ENCODE results near the gene SYS1. TPM values are rescaled to one million over a fixed set of nuclear protein-coding genes. Genes with fewer than 3 reads are reported as not detected.

The SYS1 gene
- 23.4 TPM for total RNA-seq

DNA sequence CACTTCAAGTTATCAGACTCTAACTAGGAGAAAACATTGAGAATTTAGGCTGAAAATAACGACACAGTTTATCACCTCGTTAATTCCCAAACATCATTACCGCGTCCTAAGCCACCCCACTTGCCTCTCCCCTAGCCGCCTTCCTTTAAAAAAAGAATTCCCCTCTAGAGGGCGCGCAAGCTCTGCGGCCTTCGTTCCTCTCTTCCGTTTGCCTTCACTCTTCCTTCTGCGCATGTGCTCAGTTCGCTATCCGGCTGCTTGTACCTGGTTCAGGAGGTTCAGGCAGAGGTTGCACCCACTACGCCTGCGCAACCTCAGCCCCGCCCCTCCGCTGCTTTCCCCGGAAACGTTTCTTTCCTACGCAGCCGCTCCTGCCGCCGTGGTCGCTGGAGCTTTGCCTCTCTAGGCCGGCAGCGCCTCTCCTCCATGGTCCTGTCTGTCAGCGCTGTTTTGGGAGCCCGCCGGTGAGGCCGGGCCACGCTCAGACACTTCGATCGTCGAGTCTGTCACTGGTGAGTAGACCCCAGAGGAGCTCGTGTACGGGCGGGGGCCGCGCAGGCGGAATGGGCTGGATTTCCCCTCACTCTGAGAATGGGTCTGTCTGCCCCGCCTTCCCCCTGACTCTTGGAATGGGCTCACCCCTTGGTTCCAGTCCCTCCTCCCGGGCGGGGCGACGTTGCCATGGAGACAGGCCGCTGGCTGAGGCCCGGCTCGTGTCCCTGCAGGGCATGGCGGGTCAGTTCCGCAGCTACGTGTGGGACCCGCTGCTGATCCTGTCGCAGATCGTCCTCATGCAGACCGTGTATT lies at the start of gene SYS1:
SYS1 (plus strand) TSS at position 353 of the 807 bp plus-strand sequence; CDS start at position 729, 376 bp downstream.
- peak; percentile 96 for DNase-seq

DNA sequence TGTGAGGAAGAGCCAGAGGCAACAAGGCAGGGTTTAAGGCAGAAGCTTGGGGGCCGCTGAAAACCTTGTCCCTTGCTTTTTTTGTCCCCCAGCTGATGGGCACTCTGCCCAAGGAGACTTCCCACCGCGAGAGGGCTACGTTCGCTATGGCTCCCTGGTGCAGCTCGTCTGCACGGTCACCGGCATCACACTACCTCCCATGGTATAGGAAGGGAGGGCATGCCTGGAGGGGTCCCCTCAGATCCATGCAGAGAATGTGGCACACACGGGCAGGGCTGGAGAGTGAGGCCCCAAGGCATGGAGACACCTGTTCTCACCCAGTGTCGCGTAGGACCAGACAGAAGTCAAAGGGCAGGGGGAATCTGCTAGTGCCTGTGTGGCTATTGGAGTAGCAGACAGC lies 49.0 kb upstream of the SYS1 start:
- no peak for DNase-seq

DNA sequence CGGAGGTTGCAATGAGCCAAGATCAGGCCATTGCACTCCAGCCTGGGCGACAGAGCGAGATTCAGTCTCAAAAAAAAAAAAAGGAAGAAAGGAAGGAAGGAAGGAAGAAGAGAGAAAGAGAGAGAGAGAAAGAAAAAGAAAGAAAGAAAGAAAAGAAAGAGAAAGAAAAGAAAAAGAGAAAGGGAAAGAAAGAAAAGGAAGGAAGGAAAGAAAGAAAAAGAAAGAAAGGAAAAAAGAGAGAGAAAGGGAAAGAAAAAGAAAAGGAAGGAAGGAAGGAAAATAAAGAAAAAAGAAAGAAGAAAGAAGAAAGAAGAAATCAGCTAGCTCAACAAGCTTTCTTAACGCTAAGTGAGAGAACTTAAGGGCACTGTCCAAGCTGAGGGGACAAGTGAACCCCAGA lies 47.3 kb upstream of the SYS1 start:
- DNase-seq: no peak

DNA sequence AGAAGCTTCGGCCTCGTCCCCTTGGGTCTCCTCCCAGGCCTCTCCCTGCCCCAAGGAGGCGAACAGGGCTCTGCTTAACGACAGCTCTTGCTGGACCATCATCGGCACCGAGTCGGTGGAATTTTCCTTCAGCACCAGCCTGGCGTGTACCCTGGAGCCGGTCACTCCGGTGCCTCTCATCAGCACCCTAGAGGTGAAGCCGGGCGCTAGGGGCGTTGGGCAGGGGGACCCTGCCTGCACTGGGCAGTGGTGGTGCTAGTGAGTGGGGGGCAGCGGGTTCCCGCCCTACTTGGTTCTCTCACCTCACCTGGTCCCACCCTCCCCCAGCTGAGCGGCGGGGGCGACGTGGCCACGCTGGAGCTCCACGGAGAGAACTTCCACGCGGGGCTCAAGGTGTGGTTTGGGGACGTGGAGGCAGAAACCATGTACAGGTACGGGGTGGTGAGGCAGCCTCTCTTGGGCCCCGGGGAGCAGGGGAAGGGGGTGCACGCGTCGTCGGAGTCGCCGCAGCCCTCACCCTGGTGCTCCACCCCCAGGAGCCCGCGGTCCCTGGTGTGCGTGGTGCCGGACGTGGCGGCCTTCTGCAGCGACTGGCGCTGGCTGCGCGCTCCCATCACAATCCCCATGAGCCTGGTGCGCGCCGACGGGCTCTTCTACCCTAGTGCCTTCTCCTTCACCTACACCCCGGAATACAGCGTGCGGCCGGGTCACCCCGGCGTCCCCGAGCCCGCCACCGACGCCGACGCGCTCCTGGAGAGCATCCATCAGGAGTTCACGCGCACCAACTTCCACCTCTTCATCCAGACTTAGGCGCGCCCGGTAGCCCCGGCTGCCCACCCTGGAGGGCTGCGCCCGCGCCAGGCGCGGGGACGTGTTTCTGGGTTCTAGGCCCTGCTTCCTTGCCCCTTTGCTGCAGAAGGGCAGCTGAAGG lies 46.5 kb upstream of the SYS1 start:
- no peak for DNase-seq

DNA sequence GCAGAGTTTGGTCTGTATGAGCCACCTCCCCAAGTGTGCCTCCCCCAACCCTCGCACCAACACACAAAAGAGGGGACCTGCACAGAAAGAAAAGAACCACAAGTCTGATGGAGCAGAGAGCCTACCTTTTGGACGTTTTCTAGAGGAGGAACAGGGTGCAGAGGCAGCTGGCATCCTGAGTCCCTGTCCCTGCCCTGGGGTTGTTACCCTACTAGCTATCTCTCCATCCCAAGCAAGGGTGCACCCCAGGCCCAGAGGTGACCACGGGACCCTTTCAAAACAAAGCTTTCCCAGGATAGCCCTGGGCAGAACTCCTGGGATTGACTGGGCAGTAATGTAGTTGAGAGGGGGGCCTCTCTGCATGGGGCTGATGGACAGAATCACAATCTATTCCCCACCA lies 45.1 kb upstream of the SYS1 start:
- no peak for DNase-seq

DNA sequence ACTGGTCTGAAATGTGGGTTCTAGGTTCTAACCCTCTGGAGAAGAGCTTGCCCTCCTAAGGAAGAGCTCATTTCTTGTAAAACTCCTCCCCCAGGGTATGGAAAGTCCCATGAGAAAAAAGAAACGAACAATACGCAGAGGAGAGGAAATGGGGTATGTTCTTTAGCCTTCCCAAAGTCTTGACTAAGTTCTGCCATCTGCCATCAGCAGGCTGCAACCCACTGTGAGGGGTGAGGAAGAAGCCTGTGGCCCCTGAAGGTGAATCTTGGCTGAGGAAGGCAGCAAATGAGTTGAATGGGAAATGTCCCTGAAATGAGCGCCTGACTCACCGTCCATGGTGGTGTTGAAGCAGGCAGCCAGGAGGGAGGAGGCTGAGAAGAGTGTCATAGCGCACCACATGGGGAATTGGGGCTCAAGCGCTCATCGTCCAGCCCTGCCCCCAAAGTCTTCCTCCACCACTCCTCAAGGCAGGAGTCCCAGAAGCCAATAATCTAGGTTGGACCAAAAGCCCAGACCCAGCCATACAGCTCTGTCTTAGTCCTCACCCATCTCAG lies 44.5 kb upstream of the SYS1 start:
- DNase-seq: no peak

DNA sequence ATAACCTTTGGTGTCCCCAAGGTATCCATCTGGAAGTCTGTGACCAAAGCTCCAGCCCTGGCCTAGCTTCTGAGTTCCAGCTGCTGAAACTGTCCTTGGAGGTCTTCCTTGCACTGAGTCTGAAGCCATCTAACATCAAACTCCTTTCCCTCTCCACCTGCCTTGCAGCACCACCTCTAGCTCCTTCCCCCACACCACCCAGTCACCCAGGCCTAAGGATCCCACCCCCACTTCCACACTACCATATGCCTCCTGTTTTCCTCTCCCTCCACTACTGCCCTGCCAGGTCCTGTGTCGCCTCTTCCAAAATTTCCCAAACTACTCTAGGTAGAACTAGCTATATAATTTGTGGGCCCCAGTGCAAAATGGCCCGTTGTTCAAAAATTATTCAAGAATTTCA lies 44.0 kb upstream of the SYS1 start:
- no peak for DNase-seq

DNA sequence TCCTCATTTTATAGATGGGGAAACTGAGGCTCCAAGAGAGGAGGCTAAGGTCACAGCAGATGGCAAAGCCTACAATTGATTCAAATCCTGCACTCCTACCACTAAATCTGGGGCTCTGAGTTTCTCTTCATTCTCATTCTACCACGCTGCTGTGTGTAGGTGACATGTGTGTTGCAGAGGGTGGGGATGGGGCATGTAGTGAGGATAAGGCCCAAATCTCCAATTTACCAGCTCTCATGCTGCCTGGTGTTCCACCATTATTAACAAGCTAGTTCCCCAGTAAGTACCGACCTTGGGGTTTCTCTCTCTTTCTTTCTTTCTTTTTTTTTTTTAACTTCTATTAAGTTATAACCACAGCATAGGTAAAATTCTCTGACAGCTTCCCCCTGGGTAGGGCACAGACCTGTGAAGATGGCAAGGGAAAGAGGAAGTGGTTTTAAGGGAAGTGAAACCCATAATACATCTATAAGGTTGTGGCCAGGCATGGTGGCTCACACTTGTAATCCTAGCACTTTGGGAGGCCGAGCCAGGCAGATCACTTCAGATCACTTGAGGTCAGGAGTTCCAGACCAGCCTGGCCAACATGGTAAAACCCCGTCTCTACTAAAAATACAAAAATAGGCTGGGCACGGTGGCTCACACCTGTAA lies 41.9 kb upstream of the SYS1 start:
- no peak for DNase-seq

DNA sequence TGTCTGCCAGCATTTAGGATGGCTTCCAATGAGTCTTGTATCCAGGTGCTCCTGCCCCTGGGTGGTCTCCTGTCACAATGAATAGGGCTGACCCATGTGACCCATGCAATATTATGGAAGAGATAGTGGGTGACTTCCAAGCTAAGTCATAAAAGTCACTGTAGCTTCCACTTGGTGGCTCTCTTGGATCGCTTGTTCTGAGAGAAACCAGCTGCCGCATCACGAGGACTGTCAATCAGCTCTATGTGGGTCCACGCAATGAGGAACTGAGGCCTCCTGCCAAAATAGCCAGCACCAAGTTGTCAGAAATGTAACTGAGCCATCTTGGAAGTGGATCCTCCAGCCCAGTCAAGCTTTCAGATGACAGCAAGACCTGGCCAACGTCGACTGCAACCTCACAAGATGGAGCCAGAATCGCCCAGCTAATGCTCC lies 40.0 kb upstream of the SYS1 start:
- no peak for DNase-seq

DNA sequence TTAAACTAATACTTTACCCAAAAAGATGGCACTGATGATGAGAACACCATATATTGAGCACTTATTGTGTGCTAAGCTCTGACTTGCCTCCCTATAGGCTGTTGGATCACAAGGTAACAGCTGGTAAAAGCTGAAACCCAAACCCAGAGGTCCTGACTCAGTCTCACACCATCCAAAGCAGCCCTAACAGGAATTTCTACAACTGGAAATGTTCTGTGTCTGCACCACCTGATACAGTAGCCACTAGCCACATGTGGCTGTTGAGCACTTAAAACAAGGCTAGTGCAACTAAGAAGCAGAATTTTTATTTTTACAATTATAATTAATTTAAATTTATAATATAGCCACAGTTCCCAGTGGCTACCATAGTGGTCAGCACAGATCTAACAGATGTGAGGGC lies 39.2 kb upstream of the SYS1 start:
- no peak for DNase-seq

DNA sequence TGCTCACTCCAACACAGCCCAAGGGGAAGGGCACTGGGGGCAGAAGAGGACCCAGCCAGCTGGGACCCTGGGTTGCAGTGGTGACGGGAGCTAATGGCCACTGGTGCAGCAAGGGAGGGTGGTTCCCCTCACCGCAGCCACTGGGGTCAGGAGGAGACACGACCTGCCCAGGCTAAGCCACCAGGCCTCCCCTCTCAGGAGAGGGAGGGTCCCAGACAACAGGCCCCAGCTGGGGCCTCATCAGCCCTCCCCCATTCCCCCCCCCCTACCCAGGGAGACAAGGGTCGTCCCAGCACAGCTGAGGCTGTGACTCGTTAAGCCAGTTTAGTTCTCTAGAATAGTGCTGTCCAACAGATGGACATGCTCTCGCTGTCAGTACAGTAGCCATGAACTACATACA lies 37.6 kb upstream of the SYS1 start:
- DNase-seq: no peak

DNA sequence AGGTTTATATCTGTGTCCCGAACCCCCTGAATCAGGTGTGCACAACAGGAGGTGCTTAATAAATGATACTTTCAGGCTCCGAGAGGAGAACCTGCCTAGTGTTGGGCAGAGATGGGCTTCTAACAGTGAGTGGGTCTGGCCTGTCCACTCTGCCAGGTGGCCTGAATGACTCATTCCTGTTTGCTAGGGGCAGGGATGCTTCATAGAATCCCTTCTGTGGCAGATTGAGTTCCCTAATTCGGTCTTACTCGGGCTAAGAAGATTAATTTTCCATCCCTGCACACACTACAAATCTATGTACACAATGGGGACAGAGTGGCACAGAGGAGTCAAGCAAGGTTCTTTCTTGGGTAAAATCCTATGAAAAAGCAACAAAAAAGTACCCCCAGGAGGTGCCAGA lies 34.5 kb upstream of the SYS1 start:
- no peak for DNase-seq

DNA sequence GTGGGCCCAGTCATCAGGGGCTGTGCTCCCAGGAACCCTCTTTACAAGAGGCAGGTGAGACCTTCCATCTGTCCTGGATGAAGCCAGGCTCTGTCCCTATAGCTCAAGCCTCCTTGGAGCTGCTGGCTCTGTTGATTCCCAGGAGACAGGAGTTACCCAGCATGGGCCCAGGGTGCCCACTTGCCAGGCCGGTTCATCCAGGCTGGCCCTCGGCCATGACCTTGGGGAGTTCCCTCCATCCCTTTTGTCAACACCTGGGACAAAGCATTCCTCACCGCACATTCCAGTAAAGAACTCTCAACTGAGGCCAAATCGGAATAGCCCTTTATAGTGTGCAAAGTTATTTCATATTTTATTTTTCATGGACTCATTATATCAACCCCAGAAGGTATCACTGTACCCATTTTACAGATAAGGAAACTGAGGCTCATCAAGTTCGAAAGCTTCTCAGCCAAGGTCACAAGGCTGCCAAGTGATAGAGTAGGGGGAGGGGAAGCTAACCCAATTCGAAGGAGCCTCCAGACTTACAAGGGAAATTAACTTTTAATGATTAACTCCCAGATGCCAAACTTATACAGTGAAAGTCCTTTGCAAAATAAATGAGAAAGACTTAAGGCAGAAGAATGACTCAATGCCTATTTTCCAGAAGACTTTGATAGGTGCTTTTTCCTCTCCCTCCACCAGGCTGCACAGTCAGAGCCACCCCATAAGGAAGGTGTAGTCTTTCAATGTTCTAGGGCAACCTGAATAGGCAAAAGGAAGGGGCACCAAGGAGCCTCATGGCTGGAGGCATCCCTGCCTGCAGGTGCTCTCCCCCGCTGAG lies 33.2 kb upstream of the SYS1 start:
- DNase-seq: no peak

DNA sequence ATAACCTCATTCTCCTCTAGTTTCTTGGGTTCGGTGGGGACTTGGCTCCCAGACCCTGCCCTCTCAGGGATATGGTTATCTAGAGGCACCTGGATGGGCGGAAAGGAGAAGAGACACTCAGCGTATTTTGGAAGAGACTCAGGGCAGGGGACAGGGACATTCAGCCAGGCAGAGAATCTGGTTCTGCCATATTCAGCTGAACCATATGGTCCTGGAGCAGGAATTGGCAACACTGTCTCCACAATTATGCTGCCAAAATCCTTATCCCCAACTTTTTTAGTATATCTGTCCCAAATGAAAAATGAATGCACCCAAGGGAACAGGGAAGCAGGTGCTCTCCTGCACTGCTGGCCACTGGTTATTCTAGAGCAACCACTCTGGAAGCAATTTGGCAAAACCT lies 32.5 kb upstream of the SYS1 start:
- DNase-seq: no peak

DNA sequence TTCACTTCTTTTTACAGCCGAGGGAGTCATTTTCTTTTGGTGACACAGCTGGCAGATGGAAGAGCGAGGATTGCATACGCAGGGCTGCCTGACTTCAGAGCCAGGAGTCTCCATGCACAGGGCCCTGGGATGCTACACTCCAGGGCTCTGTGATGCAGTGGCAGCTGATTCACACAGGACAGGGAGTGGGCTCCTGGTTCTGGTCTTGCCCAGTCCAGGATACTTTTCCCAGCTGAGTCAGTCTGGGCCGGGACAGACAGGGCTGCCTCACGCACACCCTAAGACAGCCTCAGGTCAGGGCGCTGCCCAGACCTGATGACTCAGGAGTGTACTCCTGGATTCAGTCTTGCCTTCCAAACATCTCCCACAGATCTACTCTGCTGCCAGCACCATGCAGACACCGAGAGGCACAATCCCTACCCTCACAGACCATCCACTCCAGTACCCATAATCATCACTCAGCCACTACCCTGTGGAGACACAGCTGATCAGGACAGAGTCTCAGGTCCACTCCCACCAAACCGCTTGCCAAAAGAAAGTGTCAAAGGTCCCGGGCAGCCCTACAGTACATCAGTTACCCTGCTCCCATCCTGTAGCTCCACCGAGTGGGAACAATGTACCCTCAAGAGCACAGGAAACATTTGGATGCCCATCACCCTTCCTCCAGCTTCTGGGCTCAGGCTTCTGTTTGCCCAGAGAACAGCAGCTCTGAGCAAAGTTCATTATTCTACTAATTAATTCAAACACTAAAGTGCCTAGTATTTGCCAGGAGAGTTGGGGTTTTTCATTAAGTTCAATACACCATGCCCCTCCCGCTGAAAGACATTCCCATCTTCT lies 26.2 kb upstream of the SYS1 start:
- DNase-seq: no peak

DNA sequence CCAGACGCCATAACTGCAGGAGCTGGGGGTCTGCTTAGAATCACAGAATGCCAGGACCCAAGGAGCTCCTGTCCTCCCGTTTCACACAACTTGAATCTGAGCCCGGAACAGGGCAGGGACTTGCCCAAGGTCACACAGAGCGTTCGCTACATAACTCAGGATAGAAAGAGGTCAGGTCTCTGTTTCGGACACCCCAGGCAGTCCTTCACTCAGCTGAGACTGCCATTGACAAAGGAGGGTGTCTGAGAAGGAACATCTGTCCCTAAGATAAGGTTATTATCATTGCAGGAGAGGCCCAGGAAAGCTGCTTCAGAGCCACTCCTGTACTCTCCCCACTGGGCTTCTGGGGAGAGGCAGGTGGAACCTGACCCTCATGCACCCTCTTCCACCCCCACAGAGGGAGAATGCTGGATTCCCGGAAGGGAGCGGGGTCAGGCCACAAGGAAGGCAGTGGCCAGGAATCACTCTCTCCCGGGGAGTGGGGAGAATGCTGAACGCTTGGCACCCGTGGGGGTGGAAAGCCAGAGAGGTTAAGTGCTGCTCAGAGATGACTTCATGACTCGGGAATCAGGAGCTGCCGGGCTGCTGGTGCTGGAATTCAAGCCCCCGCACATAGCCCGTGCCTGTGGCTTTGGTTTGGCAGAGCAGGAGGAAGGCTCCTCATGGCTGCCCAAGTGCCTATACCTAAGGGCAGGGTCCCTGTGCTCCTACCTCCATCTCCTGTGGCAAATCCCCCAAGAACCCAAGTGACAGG lies 25.4 kb upstream of the SYS1 start:
- no peak for DNase-seq

DNA sequence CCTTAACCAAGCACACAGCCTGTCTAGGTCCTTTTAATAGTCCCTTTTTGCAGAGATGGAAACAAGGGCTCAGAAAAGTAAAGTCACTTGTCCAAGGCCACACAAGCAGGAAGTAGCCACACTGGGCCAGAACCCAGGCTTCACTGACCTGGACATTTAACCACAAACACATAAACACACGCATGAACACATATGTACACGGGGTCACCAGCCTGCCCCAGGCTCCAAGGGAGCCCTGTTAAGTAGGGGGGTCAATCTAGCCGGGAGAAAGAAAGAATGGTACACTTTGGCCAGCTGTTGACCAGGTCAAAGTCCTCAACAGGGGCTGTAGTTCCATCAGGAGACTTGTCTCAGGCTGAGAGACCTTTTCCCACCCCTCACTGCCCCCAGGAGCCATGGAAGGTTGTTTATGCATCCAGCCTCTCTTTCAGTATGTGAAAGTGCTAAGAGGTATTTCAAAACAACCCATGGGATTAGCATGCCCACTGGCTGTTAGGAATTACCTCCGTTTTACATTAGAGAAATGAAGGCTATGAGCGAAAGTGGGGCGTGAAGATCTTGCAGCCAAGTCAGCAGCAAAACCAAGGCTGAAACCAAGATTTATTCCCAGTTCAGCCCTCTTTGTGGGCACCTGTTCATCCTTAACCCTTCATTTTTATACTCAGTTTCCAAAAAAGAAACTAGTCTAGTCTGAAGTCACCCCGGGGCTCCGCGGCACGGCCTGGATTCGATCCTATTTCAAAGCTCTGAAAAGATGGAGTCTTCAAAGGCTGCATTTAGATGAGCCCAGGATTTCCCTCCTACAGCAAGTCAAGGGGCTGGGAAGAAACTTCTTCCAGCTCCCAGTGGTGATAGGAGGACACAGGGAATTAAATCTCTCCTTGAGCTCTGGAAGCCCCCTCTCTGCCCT lies 24.6 kb upstream of the SYS1 start:
- no peak for DNase-seq

DNA sequence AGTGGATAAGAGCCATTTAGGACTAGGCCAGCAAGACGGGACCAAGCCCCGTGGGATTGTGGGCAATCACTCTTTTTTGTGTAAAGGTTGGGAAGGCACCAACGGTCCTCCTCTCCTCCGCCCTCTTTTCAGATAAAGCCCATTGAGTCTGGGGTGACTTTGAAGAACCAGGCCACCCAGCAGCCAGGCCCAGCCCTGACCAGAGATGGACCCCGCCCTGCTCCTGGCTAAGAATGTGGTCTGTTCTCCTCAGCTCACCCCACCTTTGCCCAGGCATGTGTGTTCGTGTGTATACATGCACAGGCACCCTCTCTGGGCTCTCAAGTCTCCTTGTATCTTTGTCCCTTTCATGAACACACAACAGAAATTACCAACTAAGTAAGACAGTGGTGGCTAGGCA lies 23.9 kb upstream of the SYS1 start:
- DNase-seq: no peak

DNA sequence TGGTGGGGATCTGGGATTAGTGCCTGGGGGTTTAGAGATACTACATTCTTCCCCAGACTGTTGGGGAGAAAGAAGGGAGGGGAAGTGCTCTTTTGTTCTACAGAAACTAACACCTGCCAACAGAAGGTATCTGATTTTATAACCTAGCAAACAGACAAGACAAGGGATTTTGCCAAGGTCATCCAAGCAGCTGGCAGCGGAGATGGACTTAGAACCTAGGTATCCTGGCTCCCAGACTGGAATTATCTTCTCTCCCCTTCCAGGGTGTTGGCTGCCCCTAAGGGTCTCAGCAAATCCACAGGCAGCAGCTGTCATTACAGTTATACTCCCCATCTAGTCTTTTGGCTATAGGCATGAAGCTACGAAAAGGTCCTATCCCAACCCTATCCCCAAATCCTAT lies 23.2 kb upstream of the SYS1 start:
- no peak for DNase-seq
